WI38 (cell line): ENCODE results near the gene CHST14.
"Not testable (repeated sequence)": the region's sequence is repeated elsewhere in the genome, so short reads cannot be mapped to it uniquely, and the experiment has no call there.

Experiments
- H3K4me3 ChIP-seq: 2 replicates; pipeline ENCODE4 v1.5.1; 2011; ENCODE audit warnings: low read depth, mild to moderate bottlenecking, control low read depth, low read length
- TF ChIP-seq, protein P1 (sequence below): IDR thresholded peaks from 2 replicates; pipeline ENCODE4 v1.5.1; 2012; ENCODE audit warnings: low read depth, mild to moderate bottlenecking, control low read depth, low read length

CHST14 gene

DNA sequence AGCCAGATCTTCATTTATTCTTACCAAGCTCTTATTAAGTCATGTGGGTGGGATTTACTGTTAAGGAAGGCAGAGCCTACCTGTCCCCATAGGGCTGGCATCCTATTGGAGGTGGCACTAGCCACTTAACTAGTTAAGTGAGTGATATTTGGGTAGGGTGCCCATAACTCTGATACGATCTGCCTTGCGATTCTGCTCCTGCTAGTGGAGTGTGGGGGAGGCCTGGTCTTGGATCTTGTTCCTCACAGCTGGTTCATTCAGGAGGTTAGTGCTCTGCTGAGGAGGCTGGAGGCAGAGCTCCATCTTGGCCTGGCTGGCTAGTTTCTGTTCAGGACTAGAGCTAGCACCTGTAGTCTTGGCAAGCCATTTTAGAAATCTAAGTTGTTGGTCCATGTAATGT lies 20.7 kb upstream of the CHST14 start:
- TF ChIP-seq, protein P1, sequence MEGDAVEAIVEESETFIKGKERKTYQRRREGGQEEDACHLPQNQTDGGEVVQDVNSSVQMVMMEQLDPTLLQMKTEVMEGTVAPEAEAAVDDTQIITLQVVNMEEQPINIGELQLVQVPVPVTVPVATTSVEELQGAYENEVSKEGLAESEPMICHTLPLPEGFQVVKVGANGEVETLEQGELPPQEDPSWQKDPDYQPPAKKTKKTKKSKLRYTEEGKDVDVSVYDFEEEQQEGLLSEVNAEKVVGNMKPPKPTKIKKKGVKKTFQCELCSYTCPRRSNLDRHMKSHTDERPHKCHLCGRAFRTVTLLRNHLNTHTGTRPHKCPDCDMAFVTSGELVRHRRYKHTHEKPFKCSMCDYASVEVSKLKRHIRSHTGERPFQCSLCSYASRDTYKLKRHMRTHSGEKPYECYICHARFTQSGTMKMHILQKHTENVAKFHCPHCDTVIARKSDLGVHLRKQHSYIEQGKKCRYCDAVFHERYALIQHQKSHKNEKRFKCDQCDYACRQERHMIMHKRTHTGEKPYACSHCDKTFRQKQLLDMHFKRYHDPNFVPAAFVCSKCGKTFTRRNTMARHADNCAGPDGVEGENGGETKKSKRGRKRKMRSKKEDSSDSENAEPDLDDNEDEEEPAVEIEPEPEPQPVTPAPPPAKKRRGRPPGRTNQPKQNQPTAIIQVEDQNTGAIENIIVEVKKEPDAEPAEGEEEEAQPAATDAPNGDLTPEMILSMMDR, result no peak

DNA sequence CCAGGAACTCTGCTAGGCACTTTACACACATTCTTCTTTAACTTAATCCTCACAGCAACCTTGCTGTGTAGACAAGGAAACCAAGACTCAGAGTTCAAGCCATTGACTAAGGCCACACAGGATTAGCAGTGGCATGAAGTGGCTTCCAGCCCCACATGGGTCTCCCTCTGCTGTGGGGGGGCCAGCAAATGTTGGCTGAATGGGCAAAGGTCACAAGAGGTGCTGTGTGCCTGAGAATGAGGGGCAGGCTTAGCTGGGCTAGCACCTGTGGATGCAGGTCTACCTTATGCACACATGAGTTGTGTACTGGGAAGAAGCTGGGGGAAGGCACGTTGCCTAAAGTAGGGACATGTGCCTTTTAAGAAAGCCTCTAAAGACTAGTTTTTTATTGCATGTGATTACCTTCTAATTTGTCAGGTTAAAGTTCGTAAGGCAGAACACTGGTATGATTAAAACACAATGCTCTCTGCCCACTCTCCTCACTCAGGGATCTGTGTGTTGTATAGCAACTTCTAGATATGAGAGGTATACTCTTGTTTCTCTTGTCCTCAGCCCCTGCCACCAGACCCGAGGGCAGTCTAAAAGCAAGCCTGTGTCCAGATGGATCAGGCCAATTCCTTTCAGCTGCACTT lies 19.1 kb upstream of the CHST14 start:
- H3K4me3 ChIP-seq, result no peak overlapping the region
- TF ChIP-seq, protein P1, result no peak

More for the DNA sequence above, 20.7 kb upstream of the CHST14 start:
- no peak overlapping the region for H3K4me3 ChIP-seq

DNA sequence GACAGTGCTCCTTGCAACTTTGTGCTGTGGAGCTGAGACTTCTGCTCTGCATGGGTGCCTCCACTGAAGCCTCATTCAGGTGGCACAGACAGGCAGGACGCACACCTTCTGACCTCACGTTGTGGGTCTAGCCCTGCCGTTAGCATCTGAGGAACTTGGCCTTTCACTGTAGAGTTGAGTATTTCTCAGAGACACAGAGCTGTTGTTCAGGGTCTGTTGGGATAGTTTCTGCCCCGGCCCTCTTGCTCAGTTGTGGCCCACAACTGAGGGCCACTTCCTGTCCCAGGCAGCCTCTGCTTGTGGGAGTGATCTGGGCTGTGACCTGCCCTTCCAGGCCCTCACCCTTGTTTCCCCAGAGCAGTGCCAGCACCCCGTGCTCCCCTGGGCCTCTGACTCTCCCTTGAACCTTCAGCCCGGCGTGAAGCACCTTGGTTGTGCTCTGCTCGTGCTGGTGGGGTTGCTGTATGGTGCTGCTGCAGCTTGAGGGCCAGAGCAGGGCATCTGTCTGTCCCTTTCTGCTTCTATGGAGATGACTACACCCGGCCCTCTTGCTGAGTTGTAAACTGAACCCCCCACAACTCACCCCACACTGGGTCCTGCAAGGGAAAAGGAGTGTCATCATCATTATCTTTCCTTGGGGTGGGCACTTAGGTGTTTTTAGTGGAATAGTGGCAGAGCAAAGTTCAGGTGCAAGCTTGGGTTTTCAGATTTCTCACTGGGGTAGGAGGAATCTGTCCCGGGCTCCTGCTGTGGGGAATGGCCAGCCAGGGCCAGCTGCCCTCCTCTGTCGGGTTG lies 18.3 kb upstream of the CHST14 start:
- TF ChIP-seq, protein P1, result no peak

DNA sequence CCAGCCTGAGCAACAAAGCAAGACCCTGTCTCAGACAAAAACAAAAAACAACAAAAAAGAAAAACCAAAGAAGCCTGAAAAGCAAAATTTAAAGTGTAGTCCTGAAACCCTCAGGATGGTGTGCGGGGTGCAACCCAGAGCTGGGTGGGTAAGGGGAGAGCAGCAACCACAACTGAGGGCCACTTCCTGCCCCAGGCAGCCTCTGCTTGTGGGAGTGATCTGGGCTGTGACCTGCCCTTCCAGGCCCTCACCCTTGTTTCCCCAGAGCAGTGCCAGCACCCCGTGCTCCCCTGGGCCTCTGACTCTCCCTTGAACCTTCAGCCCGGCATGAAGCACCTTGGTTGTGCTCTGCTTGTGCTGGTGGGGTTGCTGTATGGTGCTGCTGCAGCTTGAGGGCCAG lies 16.8 kb upstream of the CHST14 start:
- not testable (repeated sequence) for H3K4me3 ChIP-seq

More for the DNA sequence above, 18.3 kb upstream of the CHST14 start:
- H3K4me3 ChIP-seq, result no peak overlapping the region

DNA sequence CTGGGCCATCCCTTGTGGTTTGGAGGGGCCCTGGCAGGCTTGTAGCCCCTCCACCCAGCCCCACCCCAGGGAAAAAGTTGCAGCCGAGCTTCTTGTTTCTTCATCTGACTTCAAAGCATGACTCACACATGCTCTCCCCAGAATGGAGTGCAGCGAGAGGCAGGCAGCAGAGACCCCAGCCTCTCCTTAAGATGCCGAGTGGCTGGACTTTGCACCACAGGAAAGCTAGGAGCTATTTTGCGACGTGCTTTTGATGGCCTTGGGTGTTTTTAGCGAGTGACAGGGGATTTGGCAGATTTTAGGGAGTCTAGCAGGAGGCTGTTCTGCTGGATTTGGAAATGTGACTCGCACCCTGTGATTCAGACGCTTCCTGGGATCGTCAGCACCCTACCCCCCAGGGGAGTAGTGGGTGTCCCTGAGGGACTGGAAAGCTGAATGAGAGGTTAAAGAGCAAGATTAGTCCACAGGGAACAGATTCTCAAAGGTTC lies 15.8 kb upstream of the CHST14 start:
- TF ChIP-seq, protein P1, result no peak
- 0 out of 2 replicates have a peak overlapping the region, but pooled peaks have one; percentile 20 for H3K4me3 ChIP-seq

DNA sequence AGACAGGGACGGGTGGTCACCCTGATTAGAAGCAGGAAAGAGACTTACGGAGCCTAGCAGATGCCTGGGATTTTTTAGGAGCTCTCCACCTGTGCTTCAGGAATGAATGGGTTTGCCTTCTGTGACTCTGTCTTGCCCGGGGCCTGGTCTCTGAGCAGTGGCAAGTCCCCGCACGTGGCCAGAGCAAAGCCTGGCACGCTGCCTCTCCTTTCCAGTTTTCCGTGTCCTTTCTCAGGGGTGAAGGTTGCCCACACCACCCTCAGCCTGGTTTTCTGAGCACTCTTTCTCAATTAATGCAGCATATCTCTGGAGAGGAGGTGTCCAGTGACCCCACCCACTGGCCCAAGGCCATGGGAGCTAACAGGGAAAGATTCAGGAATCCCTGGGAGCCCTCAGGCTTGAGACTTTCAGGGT lies 14.5 kb upstream of the CHST14 start:
- TF ChIP-seq, protein P1, result no peak
- H3K4me3 ChIP-seq, result no peak overlapping the region

DNA sequence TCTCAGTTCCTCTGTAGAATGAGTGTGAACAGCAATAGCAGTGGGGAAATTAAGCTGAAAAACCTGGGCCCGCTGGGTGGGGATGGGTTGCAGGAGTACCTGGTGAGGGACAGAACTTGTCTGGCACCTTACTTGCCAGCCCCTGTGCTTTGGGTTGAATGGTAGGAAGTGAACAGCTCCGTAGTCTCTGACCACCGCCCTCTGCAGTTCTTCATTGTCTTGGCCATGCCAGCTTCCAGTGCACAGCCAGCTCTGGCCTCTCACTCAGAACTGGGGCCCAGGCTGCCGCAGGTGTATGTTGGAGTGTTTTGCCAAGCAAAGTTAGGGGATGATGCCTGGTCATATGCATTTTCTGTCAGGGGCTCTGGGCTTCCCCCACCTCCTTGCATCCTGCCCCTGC lies 14.0 kb upstream of the CHST14 start:
- no peak overlapping the region for H3K4me3 ChIP-seq
- TF ChIP-seq, protein P1, result no peak
